Neural progenitor cell (in vitro differentiated cells): ENCODE measurements around the gene PLP2. TPM values are rescaled to one million over a fixed set of nuclear protein-coding genes. Genes with fewer than 3 reads are reported as not detected.
"Not testable (repeated sequence)": the region's sequence is repeated elsewhere in the genome, so short reads cannot be mapped to it uniquely, and the experiment has no call there.

ENCODE experiments used
- DNase-seq: peaks from one replicate; pipeline ENCODE4 v3.0.0-alpha.2; 2016; ENCODE audit warnings: low spot score
- H2AFZ ChIP-seq: fragments of 200-600 bp; sonication (generic); replicated peaks from 2 replicates; pipeline ENCODE4 v1.6.1; 2016; ENCODE audit warnings: antibody characterized with exemption
- H3F3A ChIP-seq: fragments of 200-600 bp; sonication (generic); 2 replicates; pipeline ENCODE4 v1.6.1; 2016; ENCODE audit warnings: antibody characterized with exemption, low read depth
- H3K27ac ChIP-seq: fragments of 200-600 bp; sonication (generic); 2 replicates; pipeline ENCODE4 v1.5.1; 2016; ENCODE audit warnings: mild to moderate bottlenecking
- H3K27me3 ChIP-seq: fragments of 200-600 bp; sonication (generic); 2 replicates; pipeline ENCODE4 v1.6.1; 2016; ENCODE audit warnings: mild to moderate bottlenecking, moderate library complexity
- H3K36me3 ChIP-seq: fragments of 200-600 bp; sonication (generic); 2 replicates; pipeline ENCODE4 v1.5.1; 2016
- H3K4me1 ChIP-seq: fragments of 200-600 bp; sonication (generic); 2 replicates; pipeline ENCODE4 v1.6.1; 2016; ENCODE audit warnings: mixed run types
- H3K4me2 ChIP-seq: fragments of 200-600 bp; sonication (generic); 2 replicates; pipeline ENCODE4 v1.6.1; 2016
- H3K4me3 ChIP-seq: fragments of 200-600 bp; sonication (generic); 2 replicates; pipeline ENCODE4 v1.5.1; 2016
- H3K79me2 ChIP-seq: fragments of 200-600 bp; sonication (generic); 2 replicates; pipeline ENCODE4 v1.6.1; 2016; ENCODE audit warnings: low read depth
- H3K9ac ChIP-seq: fragments of 200-600 bp; sonication (generic); 2 replicates; pipeline ENCODE4 v1.6.1; 2016
- H3K9me3 ChIP-seq: fragments of 200-600 bp; sonication (generic); 2 replicates; pipeline ENCODE4 v1.5.1; 2016; ENCODE audit warnings: low read depth
- H4K20me1 ChIP-seq: fragments of 200-600 bp; sonication (generic); 2 replicates; pipeline ENCODE4 v1.6.1; 2016; ENCODE audit warnings: low read depth
- H3K27ac Mint-ChIP-seq: 3 replicates; pipeline ENCODE4 v1.8.0; 2021; ENCODE audit warnings: mixed read lengths
- H3K27me3 Mint-ChIP-seq: 2 replicates; pipeline ENCODE4 v1.8.0; 2022; ENCODE audit warnings: low read depth, mild to moderate bottlenecking, inconsistent platforms, moderate library complexity, mixed read lengths; ENCODE audit not compliant: insufficient read depth
- H3K36me3 Mint-ChIP-seq: 3 replicates; pipeline ENCODE4 v1.8.0; 2021; ENCODE audit warnings: mixed read lengths
- H3K4me1 Mint-ChIP-seq: 3 replicates; pipeline ENCODE4 v1.8.0; 2021; ENCODE audit warnings: mixed read lengths
- H3K4me3 Mint-ChIP-seq: 3 replicates; pipeline ENCODE4 v1.8.0; 2021; ENCODE audit warnings: mild to moderate bottlenecking, moderate library complexity, mixed read lengths
- H3K9me3 Mint-ChIP-seq: 3 replicates; pipeline ENCODE4 v1.8.0; 2020; ENCODE audit warnings: mixed read lengths
- CTCF ChIP-seq: fragments of 200-600 bp; sonication (generic); IDR thresholded peaks from 2 replicates; pipeline ENCODE4 v1.5.1; 2017; ENCODE audit warnings: antibody characterized with exemption, mild to moderate bottlenecking
- EZH2 ChIP-seq: fragments of 200-600 bp; sonication (generic); IDR thresholded peaks from 2 replicates; pipeline ENCODE4 v1.6.1; 2017; ENCODE audit warnings: antibody characterized with exemption, mild to moderate bottlenecking, moderate library complexity
- EZH2phosphoT487 ChIP-seq: fragments of 200-600 bp; sonication (generic); IDR thresholded peaks from 2 replicates; pipeline ENCODE4 v1.6.1; 2017; ENCODE audit warnings: antibody characterized with exemption
- total RNA-seq: library from RNA; depleted of rRNA; stranded (reverse); fragments of >200 nt; gene quantifications from 2 replicates; pipeline ENCODE4 v1.2.3, GENCODE V29; 2015; ENCODE audit warnings: low replicate concordance

Gene PLP2
- total RNA-seq, 1 donor from 2014 or later = 0.13 TPM

- Mint-ChIP-seq H3K27me3 (peaks cover 4% of the 10 kb centered on the region), H3K4me1 (no peaks in the 10 kb centered on the region), H3K4me3 (no peak overlapping the region), H3K27ac (no peak overlapping the region), H3K36me3 (no peaks in the 10 kb centered on the region), H3K9me3 (peaks cover 13% of the 10 kb centered on the region)
- H3K9ac ChIP-seq = no peak overlapping the region
- H3K27ac ChIP-seq = no peak overlapping the region
- H3K9me3 ChIP-seq = peaks cover under 1% of the 10 kb centered on the region
- H3K36me3 ChIP-seq = no peaks in the 10 kb centered on the region
- no peaks in the 10 kb centered on the region for H3K79me2 ChIP-seq
- no peak for TF ChIP-seq CTCF
- TF ChIP-seq EZH2 = no peak
- no peak for TF ChIP-seq EZH2phosphoT487
- no peak overlapping the region for H3K4me2 ChIP-seq
- no peaks in the 10 kb centered on the region for H3K4me1 ChIP-seq
- H2AFZ ChIP-seq = no peak overlapping the region
- H3F3A ChIP-seq = no peaks in the 10 kb centered on the region
- no peak for DNase-seq
- no peak overlapping the region for H3K4me3 ChIP-seq
- H4K20me1 ChIP-seq = no peaks in the 10 kb centered on the region
- H3K27me3 ChIP-seq = no peaks in the 10 kb centered on the region
Measured at GRCh38 chrX:49133759-49134158, 37.9 kb upstream of the PLP2 start.

DNA sequence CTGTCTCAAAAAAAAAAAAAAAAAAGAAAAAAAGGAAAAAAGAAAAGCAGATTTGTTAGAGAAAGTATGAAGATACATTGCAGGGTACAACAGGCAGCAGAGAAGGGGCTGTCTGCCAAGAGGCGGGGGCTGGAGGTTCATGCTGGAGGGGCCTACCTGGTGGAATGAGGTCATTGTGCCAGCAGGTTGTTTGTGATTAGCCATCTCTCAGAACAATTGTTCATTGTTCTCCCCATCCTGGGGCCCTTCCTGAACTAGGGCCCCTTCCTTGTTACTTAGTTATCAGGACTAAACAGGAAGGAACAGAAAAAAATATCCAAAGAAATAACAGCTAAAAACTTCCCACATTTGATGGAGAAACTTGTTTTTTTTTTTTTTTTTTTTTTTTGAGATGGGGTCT lies 34.2 kb upstream of the PLP2 start:
- H3F3A ChIP-seq = no peaks in the 10 kb centered on the region
- no peaks in the 10 kb centered on the region for H3K79me2 ChIP-seq
- no peak overlapping the region for H3K4me3 ChIP-seq
- H4K20me1 ChIP-seq = no peaks in the 10 kb centered on the region
- peaks cover 30% of the 10 kb centered on the region for H3K9me3 Mint-ChIP-seq
- H3K4me2 ChIP-seq = no peak overlapping the region
- H3K4me3 Mint-ChIP-seq = no peak overlapping the region
- no peaks in the 10 kb centered on the region for H3K36me3 ChIP-seq
- no peaks in the 10 kb centered on the region for H3K4me1 ChIP-seq
- no peaks in the 10 kb centered on the region for H3K36me3 Mint-ChIP-seq
- peaks cover 5% of the 10 kb centered on the region for H3K9me3 ChIP-seq
- no peak overlapping the region for H3K9ac ChIP-seq
- no peaks in the 10 kb centered on the region for H3K4me1 Mint-ChIP-seq
- no peak overlapping the region for H3K27ac Mint-ChIP-seq
- H3K27me3 Mint-ChIP-seq = peaks cover 4% of the 10 kb centered on the region
- no peak overlapping the region for H2AFZ ChIP-seq
- TF ChIP-seq EZH2phosphoT487 = no peak
- no peak for TF ChIP-seq EZH2
- TF ChIP-seq CTCF = no peak
- DNase-seq = no peak
- H3K27me3 ChIP-seq = no peaks in the 10 kb centered on the region
- H3K27ac ChIP-seq = no peak overlapping the region

GRCh38 chrX:49139713-49140112 lies 32.0 kb upstream of the PLP2 start:
- no peak overlapping the region for H3K9ac ChIP-seq
- Mint-ChIP-seq H3K27ac (no peak overlapping the region), H3K4me3 (no peak overlapping the region), H3K27me3 (peaks cover 5% of the 10 kb centered on the region), H3K9me3 (peaks cover 30% of the 10 kb centered on the region), H3K4me1 (no peaks in the 10 kb centered on the region), H3K36me3 (no peaks in the 10 kb centered on the region)
- H3K4me3 ChIP-seq = no peak overlapping the region
- H3K36me3 ChIP-seq = no peaks in the 10 kb centered on the region
- no peaks in the 10 kb centered on the region for H3K4me1 ChIP-seq
- H3F3A ChIP-seq = no peaks in the 10 kb centered on the region
- no peak overlapping the region for H3K4me2 ChIP-seq
- H3K79me2 ChIP-seq = no peaks in the 10 kb centered on the region
- DNase-seq = no peak
- H3K27me3 ChIP-seq = no peaks in the 10 kb centered on the region
- H2AFZ ChIP-seq = no peak overlapping the region
- no peak for TF ChIP-seq CTCF
- no peak for TF ChIP-seq EZH2phosphoT487
- TF ChIP-seq EZH2 = no peak
- H4K20me1 ChIP-seq = no peaks in the 10 kb centered on the region
- H3K27ac ChIP-seq = no peak overlapping the region
- H3K9me3 ChIP-seq = peaks cover 5% of the 10 kb centered on the region

DNA sequence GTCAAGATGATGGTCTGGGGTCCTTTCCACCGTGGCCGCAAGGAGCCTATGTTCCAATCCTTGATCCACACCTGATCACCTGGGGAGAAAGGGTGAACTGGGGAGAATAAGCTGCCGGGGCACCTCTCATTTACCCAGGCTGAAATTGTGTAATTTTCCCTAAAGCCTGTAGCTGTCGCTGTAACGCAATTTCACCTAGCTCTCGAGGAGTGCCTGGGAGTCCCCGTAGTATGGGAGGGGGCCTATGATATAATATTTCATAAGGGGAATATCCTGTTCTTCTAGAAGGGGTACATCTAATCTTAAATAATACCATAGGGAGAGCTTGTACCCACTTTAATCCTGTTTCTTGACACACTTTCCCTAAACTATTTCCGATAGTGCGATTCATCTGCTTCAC lies 29.4 kb upstream of the PLP2 start:
- H3K4me3 ChIP-seq, H3K4me1 ChIP-seq, H3K4me3 Mint-ChIP-seq, H4K20me1 ChIP-seq, H3K27ac Mint-ChIP-seq, H3K27me3 Mint-ChIP-seq, H3K9me3 ChIP-seq, H3K27ac ChIP-seq, H3K4me2 ChIP-seq, H2AFZ ChIP-seq, H3K79me2 ChIP-seq, H3K27me3 ChIP-seq, H3F3A ChIP-seq, H3K36me3 Mint-ChIP-seq, H3K4me1 Mint-ChIP-seq, H3K36me3 ChIP-seq, H3K9ac ChIP-seq: not testable (repeated sequence)
- peak; percentile 25 for DNase-seq
- TF ChIP-seq CTCF = peak; percentile 46
- H3K9me3 Mint-ChIP-seq = peaks cover 33% of the 10 kb centered on the region

GRCh38 chrX:49143154-49143553 lies 28.5 kb upstream of the PLP2 start:
- not testable (repeated sequence) for H3K4me3 Mint-ChIP-seq, H3K27me3 Mint-ChIP-seq, H3K79me2 ChIP-seq, H3K4me3 ChIP-seq, H2AFZ ChIP-seq, H3K9me3 ChIP-seq, H3K36me3 Mint-ChIP-seq, H3K27ac Mint-ChIP-seq, H3K4me1 ChIP-seq, H3K27me3 ChIP-seq, H4K20me1 ChIP-seq, H3K36me3 ChIP-seq, H3K27ac ChIP-seq, DNase-seq, H3K9ac ChIP-seq, H3F3A ChIP-seq, H3K4me1 Mint-ChIP-seq, H3K4me2 ChIP-seq
- H3K9me3 Mint-ChIP-seq = peaks cover 29% of the 10 kb centered on the region
